SK-N-SH (cell line): Measurements from ENCODE around the gene PAPSS2.

Experiments
- ELF1 ChIP-seq: IDR thresholded peaks from 2 replicates; pipeline ENCODE4 v1.4.0; 2012
- FOXM1 ChIP-seq: IDR thresholded peaks from 2 replicates; pipeline ENCODE4 v1.4.0; 2012; ENCODE audit warnings: low read depth, mild to moderate bottlenecking
- GABPA ChIP-seq: IDR thresholded peaks from 2 replicates; pipeline ENCODE4 v1.4.0; 2012; ENCODE audit warnings: low read depth, mild to moderate bottlenecking
- GATA2 ChIP-seq: sonication (generic); formaldehyde crosslinking; IDR thresholded peaks from 2 replicates; pipeline ENCODE4 v1.5.0; 2020; ENCODE audit warnings: mild to moderate bottlenecking, missing genetic modification reagents
- POLR2AphosphoS5 ChIP-seq: IDR thresholded peaks from 2 replicates; pipeline ENCODE4 v1.6.1; 2012; ENCODE audit warnings: low read depth, low read length
- RCOR1 ChIP-seq: fragments of 150-350 bp; IDR thresholded peaks from 2 replicates; pipeline ENCODE4 v1.6.1; 2017; ENCODE audit warnings: antibody characterized with exemption, low read length
- TF ChIP-seq, protein P1 (sequence below): fragments of 200-600 bp; sonication (generic); IDR thresholded peaks from 2 replicates; pipeline ENCODE4 v1.6.1; 2017; ENCODE audit warnings: antibody characterized with exemption, mild to moderate bottlenecking, moderate library complexity
- TF ChIP-seq, protein P2 (sequence below): IDR thresholded peaks from 2 replicates; pipeline ENCODE4 v1.6.1; 2012; ENCODE audit warnings: mild to moderate bottlenecking, low read depth, low read length, moderate library complexity
- TF ChIP-seq, protein P3 (sequence below): IDR thresholded peaks from 2 replicates; pipeline ENCODE4 v1.4.0; 2012; ENCODE audit warnings: low read depth, borderline replicate concordance

DNA sequence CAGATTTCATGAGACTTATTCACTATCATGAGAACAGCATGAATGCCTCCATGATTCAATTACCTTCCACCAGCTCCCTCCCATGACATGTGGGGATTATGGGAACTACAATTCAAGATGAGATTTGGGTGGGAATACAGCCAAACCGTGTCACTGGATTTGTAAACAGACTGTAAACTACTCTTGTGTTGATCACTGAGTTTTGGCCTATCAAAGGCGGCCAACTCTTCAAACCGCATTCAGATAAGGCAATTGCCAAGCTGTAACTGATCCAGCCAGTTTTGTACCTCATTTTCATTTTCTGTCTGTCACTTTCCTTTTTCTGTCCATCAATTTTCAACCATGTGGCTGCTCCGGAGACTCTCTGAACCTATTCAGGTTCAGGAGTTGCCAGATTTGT lies 27.2 kb upstream of the PAPSS2 start:
- TF ChIP-seq, protein P1, sequence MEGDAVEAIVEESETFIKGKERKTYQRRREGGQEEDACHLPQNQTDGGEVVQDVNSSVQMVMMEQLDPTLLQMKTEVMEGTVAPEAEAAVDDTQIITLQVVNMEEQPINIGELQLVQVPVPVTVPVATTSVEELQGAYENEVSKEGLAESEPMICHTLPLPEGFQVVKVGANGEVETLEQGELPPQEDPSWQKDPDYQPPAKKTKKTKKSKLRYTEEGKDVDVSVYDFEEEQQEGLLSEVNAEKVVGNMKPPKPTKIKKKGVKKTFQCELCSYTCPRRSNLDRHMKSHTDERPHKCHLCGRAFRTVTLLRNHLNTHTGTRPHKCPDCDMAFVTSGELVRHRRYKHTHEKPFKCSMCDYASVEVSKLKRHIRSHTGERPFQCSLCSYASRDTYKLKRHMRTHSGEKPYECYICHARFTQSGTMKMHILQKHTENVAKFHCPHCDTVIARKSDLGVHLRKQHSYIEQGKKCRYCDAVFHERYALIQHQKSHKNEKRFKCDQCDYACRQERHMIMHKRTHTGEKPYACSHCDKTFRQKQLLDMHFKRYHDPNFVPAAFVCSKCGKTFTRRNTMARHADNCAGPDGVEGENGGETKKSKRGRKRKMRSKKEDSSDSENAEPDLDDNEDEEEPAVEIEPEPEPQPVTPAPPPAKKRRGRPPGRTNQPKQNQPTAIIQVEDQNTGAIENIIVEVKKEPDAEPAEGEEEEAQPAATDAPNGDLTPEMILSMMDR, result no peak
- TF ChIP-seq ELF1, result no peak
- TF ChIP-seq GABPA, result no peak
- TF ChIP-seq, protein P2, sequence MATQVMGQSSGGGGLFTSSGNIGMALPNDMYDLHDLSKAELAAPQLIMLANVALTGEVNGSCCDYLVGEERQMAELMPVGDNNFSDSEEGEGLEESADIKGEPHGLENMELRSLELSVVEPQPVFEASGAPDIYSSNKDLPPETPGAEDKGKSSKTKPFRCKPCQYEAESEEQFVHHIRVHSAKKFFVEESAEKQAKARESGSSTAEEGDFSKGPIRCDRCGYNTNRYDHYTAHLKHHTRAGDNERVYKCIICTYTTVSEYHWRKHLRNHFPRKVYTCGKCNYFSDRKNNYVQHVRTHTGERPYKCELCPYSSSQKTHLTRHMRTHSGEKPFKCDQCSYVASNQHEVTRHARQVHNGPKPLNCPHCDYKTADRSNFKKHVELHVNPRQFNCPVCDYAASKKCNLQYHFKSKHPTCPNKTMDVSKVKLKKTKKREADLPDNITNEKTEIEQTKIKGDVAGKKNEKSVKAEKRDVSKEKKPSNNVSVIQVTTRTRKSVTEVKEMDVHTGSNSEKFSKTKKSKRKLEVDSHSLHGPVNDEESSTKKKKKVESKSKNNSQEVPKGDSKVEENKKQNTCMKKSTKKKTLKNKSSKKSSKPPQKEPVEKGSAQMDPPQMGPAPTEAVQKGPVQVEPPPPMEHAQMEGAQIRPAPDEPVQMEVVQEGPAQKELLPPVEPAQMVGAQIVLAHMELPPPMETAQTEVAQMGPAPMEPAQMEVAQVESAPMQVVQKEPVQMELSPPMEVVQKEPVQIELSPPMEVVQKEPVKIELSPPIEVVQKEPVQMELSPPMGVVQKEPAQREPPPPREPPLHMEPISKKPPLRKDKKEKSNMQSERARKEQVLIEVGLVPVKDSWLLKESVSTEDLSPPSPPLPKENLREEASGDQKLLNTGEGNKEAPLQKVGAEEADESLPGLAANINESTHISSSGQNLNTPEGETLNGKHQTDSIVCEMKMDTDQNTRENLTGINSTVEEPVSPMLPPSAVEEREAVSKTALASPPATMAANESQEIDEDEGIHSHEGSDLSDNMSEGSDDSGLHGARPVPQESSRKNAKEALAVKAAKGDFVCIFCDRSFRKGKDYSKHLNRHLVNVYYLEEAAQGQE, result no peak
- TF ChIP-seq FOXM1, result no peak
- TF ChIP-seq GATA2 (CRISPR knock-in tag), result no peak
- TF ChIP-seq, protein P3, sequence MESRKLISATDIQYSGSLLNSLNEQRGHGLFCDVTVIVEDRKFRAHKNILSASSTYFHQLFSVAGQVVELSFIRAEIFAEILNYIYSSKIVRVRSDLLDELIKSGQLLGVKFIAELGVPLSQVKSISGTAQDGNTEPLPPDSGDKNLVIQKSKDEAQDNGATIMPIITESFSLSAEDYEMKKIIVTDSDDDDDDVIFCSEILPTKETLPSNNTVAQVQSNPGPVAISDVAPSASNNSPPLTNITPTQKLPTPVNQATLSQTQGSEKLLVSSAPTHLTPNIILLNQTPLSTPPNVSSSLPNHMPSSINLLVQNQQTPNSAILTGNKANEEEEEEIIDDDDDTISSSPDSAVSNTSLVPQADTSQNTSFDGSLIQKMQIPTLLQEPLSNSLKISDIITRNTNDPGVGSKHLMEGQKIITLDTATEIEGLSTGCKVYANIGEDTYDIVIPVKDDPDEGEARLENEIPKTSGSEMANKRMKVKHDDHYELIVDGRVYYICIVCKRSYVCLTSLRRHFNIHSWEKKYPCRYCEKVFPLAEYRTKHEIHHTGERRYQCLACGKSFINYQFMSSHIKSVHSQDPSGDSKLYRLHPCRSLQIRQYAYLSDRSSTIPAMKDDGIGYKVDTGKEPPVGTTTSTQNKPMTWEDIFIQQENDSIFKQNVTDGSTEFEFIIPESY, result no peak
- TF ChIP-seq RCOR1, result no peak
- no peak for TF ChIP-seq POLR2AphosphoS5
